Astrocyte (in vitro differentiated cells and primary cell): Measurements from ENCODE around the gene MRPL20. TPM values are rescaled to one million over a fixed set of nuclear protein-coding genes. Genes with fewer than 3 reads are reported as not detected.

Experiments used
- DNase-seq: peaks from one replicate; pipeline ENCODE4 v3.0.0-alpha.2; 2010; ENCODE audit warnings: low read depth
- FAIRE-seq: peaks from 2 replicates; lab custom pipeline; 2011; peaks lifted over from hg19 to GRCh38; lab: Jason Lieb, UNC
- H2AFZ ChIP-seq: 2 replicates; pipeline ENCODE4 v1.6.0; 2012; ENCODE audit warnings: low read depth, low read length, inconsistent platforms
- H3K27ac ChIP-seq: 2 replicates; pipeline ENCODE4 v1.5.1; 2011; ENCODE audit warnings: low read depth, low read length, inconsistent platforms
- H3K27me3 ChIP-seq: 2 replicates; pipeline ENCODE4 v1.6.0; 2011; ENCODE audit warnings: low read length, inconsistent platforms; ENCODE audit not compliant: insufficient read depth
- H3K36me3 ChIP-seq: 2 replicates; pipeline ENCODE4 v1.5.1; 2011; ENCODE audit warnings: low read length, inconsistent platforms; ENCODE audit not compliant: insufficient read depth
- H3K4me1 ChIP-seq: 2 replicates; pipeline ENCODE4 v1.5.1; 2011; ENCODE audit warnings: low read length, inconsistent platforms; ENCODE audit not compliant: insufficient read depth
- H3K4me2 ChIP-seq: 2 replicates; pipeline ENCODE4 v1.6.0; 2012; ENCODE audit warnings: low read length, inconsistent platforms
- H3K4me3 ChIP-seq: 2 replicates; pipeline ENCODE4 v1.5.1; 2011; ENCODE audit warnings: low read depth, mild to moderate bottlenecking, low read length, inconsistent platforms; ENCODE audit not compliant: insufficient read depth
- H3K79me2 ChIP-seq: 2 replicates; pipeline ENCODE4 v1.6.0; 2012; ENCODE audit warnings: mild to moderate bottlenecking, low read length, inconsistent platforms; ENCODE audit not compliant: insufficient read depth
- H3K9ac ChIP-seq: 2 replicates; pipeline ENCODE4 v1.6.0; 2012; ENCODE audit warnings: mild to moderate bottlenecking, low read length, inconsistent platforms
- H3K9me3 ChIP-seq: 2 replicates; pipeline ENCODE4 v1.5.1; 2012; ENCODE audit warnings: low read depth, mild to moderate bottlenecking, low read length, inconsistent platforms; ENCODE audit not compliant: insufficient read depth
- H4K20me1 ChIP-seq: 2 replicates; pipeline ENCODE4 v1.6.0; 2012; ENCODE audit warnings: low read length, inconsistent platforms; ENCODE audit not compliant: insufficient read depth
- H3K27ac Mint-ChIP-seq: one replicate; pipeline ENCODE4 v1.8.0; 2021; ENCODE audit warnings: mild to moderate bottlenecking, mixed read lengths; ENCODE audit not compliant: unreplicated experiment
- H3K27me3 Mint-ChIP-seq: one replicate; pipeline ENCODE4 v1.8.0; 2021; ENCODE audit warnings: low read depth, mixed read lengths; ENCODE audit not compliant: unreplicated experiment
- H3K36me3 Mint-ChIP-seq: one replicate; pipeline ENCODE4 v1.8.0; 2021; ENCODE audit warnings: low read depth, mixed read lengths; ENCODE audit not compliant: unreplicated experiment
- H3K4me1 Mint-ChIP-seq: one replicate; pipeline ENCODE4 v1.8.0; 2021; ENCODE audit warnings: low read depth, mixed read lengths; ENCODE audit not compliant: unreplicated experiment
- H3K4me3 Mint-ChIP-seq: one replicate; pipeline ENCODE4 v1.8.0; 2021; ENCODE audit warnings: mild to moderate bottlenecking, moderate library complexity, mixed read lengths; ENCODE audit not compliant: unreplicated experiment
- H3K9me3 Mint-ChIP-seq: one replicate; pipeline ENCODE4 v1.8.0; 2021; ENCODE audit warnings: mild to moderate bottlenecking, mixed read lengths; ENCODE audit not compliant: unreplicated experiment
- CTCF ChIP-seq: IDR thresholded peaks from 2 replicates; pipeline ENCODE4 v1.5.1; 2011; ENCODE audit warnings: low read depth, mild to moderate bottlenecking, inconsistent platforms, low read length, moderate library complexity; ENCODE audit not compliant: insufficient read depth
- EZH2 ChIP-seq: IDR thresholded peaks from 2 replicates; pipeline ENCODE4 v1.6.1; 2012; ENCODE audit warnings: mild to moderate bottlenecking, low read length, inconsistent platforms; ENCODE audit not compliant: insufficient read depth
- total RNA-seq: library from RNA; stranded (reverse); gene quantifications from 2 replicates; pipeline ENCODE4 v1.2.1, GENCODE V29; 2021

Gene MRPL20
- total RNA-seq, 1 donor from 2014 or later: 88.5 TPM

- H3K27ac ChIP-seq: peak overlapping the region; percentile 96
- no peaks in the 10 kb centered on the region for H3K9me3 Mint-ChIP-seq
- H3K4me2 ChIP-seq: peak overlapping the region; percentile 97
- no peaks in the 10 kb centered on the region for H3K27me3 Mint-ChIP-seq
- no peaks in the 10 kb centered on the region for H3K27me3 ChIP-seq
- peak overlapping the region; percentile 83 for H3K4me3 ChIP-seq
- H3K4me1 Mint-ChIP-seq: peaks cover 24% of the 10 kb centered on the region
- peaks cover 28% of the 10 kb centered on the region for H3K79me2 ChIP-seq
- H3K4me3 Mint-ChIP-seq: peak overlapping the region; percentile 77
- DNase-seq (peak; percentile 78), FAIRE-seq (no peak)
- H4K20me1 ChIP-seq: peaks cover 13% of the 10 kb centered on the region
- no peaks in the 10 kb centered on the region for H3K9me3 ChIP-seq
- H3K4me1 ChIP-seq: peaks cover 49% of the 10 kb centered on the region
- no peaks in the 10 kb centered on the region for H3K36me3 ChIP-seq
- H3K27ac Mint-ChIP-seq: peak overlapping the region; percentile 97
- H2AFZ ChIP-seq: no peak overlapping the region
- peak overlapping the region; percentile 95 for H3K9ac ChIP-seq
- H3K36me3 Mint-ChIP-seq: peaks cover 4% of the 10 kb centered on the region
- TF ChIP-seq CTCF: no peak
- TF ChIP-seq EZH2: no peak
These were observed 47.2 kb downstream of the MRPL20 start for GRCh38 chr1:1359664-1360468.

GRCh38 chr1:1359308-1359663, 47.8 kb downstream of the MRPL20 start:
- Histone ChIP-seq H3K27ac (peak overlapping the region; percentile 96), H3K27me3 (no peaks in the 10 kb centered on the region), H3K36me3 (no peaks in the 10 kb centered on the region), H3K9me3 (no peaks in the 10 kb centered on the region), H3K4me3 (peak overlapping the region; percentile 83), H4K20me1 (peaks cover 19% of the 10 kb centered on the region), H3K79me2 (peaks cover 34% of the 10 kb centered on the region), H2AFZ (no peak overlapping the region), H3K4me2 (peak overlapping the region; percentile 97), H3K9ac (peak overlapping the region; percentile 95), H3K4me1 (peaks cover 49% of the 10 kb centered on the region)
- H3K9me3 Mint-ChIP-seq: no peaks in the 10 kb centered on the region
- DNase-seq (peak; percentile 85), FAIRE-seq (peak; percentile 23)
- peaks cover 24% of the 10 kb centered on the region for H3K4me1 Mint-ChIP-seq
- peak overlapping the region; percentile 77 for H3K4me3 Mint-ChIP-seq
- H3K36me3 Mint-ChIP-seq: peaks cover 3% of the 10 kb centered on the region
- peak overlapping the region; percentile 97 for H3K27ac Mint-ChIP-seq
- TF ChIP-seq EZH2 (no peak), CTCF (no peak)
- peaks cover under 1% of the 10 kb centered on the region for H3K27me3 Mint-ChIP-seq
